Bronchus fibroblast of lung (primary cell): ENCODE data around the gene RFPL4AL1. TPM values are rescaled to one million over a fixed set of nuclear protein-coding genes. Genes with fewer than 3 reads are reported as not detected.

Experiments
- total RNA-seq: library from RNA; depleted of rRNA; stranded (reverse); fragments of >200 nt; gene quantifications from 2 replicates; pipeline ENCODE4 v1.2.3, GENCODE V29; 2015

The RFPL4AL1 gene
- not detected in 2 replicates for total RNA-seq

DNA sequence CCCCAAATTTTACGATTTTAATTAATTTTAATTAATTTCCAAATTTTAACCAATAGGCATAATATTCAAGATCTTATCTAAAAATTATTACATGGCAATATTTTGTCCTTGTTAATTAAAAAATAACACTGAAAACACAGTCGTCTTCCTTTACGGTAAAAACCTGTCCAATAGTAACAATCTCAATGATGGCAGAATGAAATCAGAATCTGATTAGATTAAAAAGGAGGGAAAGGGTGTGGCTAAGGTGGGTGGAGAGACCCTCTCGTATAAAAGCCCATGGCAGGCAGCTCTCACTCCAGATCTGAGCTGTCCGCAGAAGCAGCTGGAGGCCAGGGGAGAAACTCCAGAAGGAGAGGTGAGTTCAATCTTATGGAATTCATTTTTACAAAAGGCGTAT, at the start of gene RFPL4AL1:
Gene RFPL4AL1, plus strand, starts transcription at position 301 of the 400 bp plus-strand sequence. CDS start 2,687 bp downstream, outside the sequence.

DNA sequence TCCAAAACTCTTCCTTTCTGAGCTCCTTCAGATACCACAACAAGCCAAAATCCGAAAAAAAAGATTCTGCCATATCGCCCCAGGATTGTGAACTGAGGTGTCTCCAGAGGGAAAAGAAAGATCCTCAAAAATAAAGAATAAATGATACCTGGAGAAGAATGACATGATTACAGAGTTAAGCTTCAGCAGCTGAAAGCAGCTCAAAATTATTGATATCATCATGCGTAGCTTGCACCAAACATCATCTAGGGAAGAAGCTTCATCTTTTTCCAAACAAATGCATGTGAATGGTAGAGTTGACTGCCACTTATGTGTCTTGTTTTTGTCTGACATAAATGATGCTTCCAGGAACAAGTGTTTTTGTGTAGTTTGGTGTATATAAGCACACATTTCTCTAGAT, 30.6 kb upstream of the RFPL4AL1 start, which contains the start of gene NLRP9:
Gene NLRP9, minus strand, starts transcription at position 101 of the 400 bp plus-strand sequence. Its CDS starts 28 bp downstream, at position 73.

DNA sequence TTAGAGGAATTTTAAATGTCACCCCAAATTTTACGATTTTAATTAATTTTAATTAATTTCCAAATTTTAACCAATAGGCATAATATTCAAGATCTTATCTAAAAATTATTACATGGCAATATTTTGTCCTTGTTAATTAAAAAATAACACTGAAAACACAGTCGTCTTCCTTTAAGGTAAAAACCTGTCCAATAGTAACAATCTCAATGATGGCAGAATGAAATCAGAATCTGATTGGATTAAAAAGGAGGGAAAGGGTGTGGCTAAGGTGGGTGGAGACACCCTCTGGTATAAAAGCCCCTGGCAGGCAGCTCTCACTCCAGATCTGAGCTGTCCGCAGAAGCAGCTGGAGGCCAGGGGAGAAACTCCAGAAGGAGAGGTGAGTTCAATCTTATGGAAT, 10.1 kb upstream of the RFPL4AL1 start, which contains the start of gene RFPL4A:
Gene RFPL4A, plus strand, starts transcription at position 301 of the 400 bp plus-strand sequence. CDS start 2,704 bp downstream, outside the sequence.

Other genes with a start within 250 kb of the RFPL4AL1 start
- not detected in 2 replicates for gene SBK2, start 232.0 kb upstream of the RFPL4AL1 start, total RNA-seq
- 0.15 TPM in 1 of 2 replicates, not detected in the other for gene SBK3, start 223.6 kb upstream of the RFPL4AL1 start, total RNA-seq
- 5.0 and 5.2 TPM in 2 replicates for gene ZNF579, start 188.3 kb upstream of the RFPL4AL1 start, total RNA-seq
- 4.5 and 4.9 TPM in 2 replicates for gene FIZ1, start 169.6 kb upstream of the RFPL4AL1 start, total RNA-seq
- gene ZNF524, start 168.8 kb upstream of the RFPL4AL1 start, total RNA-seq, result 19.3 and 19.7 TPM in 2 replicates
- 2.4 and 3.2 TPM in 2 replicates for gene ZNF865, start 163.5 kb upstream of the RFPL4AL1 start, total RNA-seq
- gene ZNF784, start 144.6 kb upstream of the RFPL4AL1 start, total RNA-seq, result 1.9 and 3.0 TPM in 2 replicates
- 10.4 and 15.0 TPM in 2 replicates for gene ZNF580, start 128.1 kb upstream of the RFPL4AL1 start, total RNA-seq
- gene ZNF581, start 125.5 kb upstream of the RFPL4AL1 start, total RNA-seq, result 20.5 and 26.3 TPM in 2 replicates
- gene CCDC106, start 120.9 kb upstream of the RFPL4AL1 start, total RNA-seq, result 14.7 and 15.6 TPM in 2 replicates
- 197 and 225 TPM in 2 replicates for gene U2AF2, start 114.1 kb upstream of the RFPL4AL1 start, total RNA-seq
- gene EPN1, start 93.9 kb upstream of the RFPL4AL1 start, total RNA-seq, result 103 and 112 TPM in 2 replicates
- not detected in 2 replicates for gene NLRP9, start 30.7 kb upstream of the RFPL4AL1 start, total RNA-seq
- gene RFPL4A, start 10.0 kb upstream of the RFPL4AL1 start, total RNA-seq, result not detected in 2 replicates
- gene NLRP11, start 62.9 kb downstream of the RFPL4AL1 start, total RNA-seq, result not detected in 2 replicates
- not detected in 2 replicates for gene NLRP4, start 67.4 kb downstream of the RFPL4AL1 start, total RNA-seq
- gene NLRP13, start 163.2 kb downstream of the RFPL4AL1 start, total RNA-seq, result not detected in 2 replicates
- not detected in 2 replicates for gene NLRP8, start 178.7 kb downstream of the RFPL4AL1 start, total RNA-seq
- gene NLRP5, start 217.7 kb downstream of the RFPL4AL1 start, total RNA-seq, result not detected in 2 replicates